ENCODE results near the gene SVIL. TPM values are rescaled to one million over a fixed set of nuclear protein-coding genes. Genes with fewer than 3 reads are reported as not detected.

SVIL gene
- total RNA-seq, 1 experiment from 2014 or later, result 15.3 TPM

GRCh38 chr10:29428486-29428885 lies 206.3 kb downstream of the SVIL start:
- Histone ChIP-seq H3K79me2 (ENCODE audit: insufficient read depth, low read length) (no peaks in the 10 kb centered on the region), H3K27ac (ENCODE audit: insufficient read length, low read depth, low read length) (no peak overlapping the region)
- WGBS (ENCODE audit: extremely low coverage, insufficient read length, low lambda C conversion rate), result no CpG with 5 or more reads among the region's 8 CpGs

More at GRCh38 chr10:29428486-29428885, 206.3 kb downstream of the SVIL start:
- Histone ChIP-seq H2BK120ac (ENCODE audit: low read depth, low read length, poor library complexity, severe bottlenecking) (no peak overlapping the region), H3K4ac (ENCODE audit: low read depth, low read length) (no peak overlapping the region), H3K4me1 (ENCODE audit: insufficient read depth, low read length) (no peaks in the 10 kb centered on the region), H3K9ac (ENCODE audit: extremely low read depth, insufficient read length, low read length) (no peak overlapping the region), H4K20me1 (ENCODE audit: control insufficient read depth, insufficient read depth, insufficient read length) (no peaks in the 10 kb centered on the region), H4K91ac (ENCODE audit: insufficient read length, low read depth, low read length) (no peak overlapping the region), H2BK15ac (ENCODE audit: low read depth, low read length) (no peak overlapping the region), H3T11ph (ENCODE audit: low read length) (no peak overlapping the region), H3K23ac (ENCODE audit: insufficient read length, low read depth, low read length) (no peak overlapping the region), H2BK20ac (ENCODE audit: low read depth, low read length, poor library complexity, severe bottlenecking) (no peak overlapping the region), H3K14ac (ENCODE audit: insufficient read depth, low read length) (no peak overlapping the region), H2AK5ac (ENCODE audit: insufficient read length, low read length) (no peak overlapping the region), H4K8ac (replicated peaks; ENCODE audit: insufficient read length, low read depth, low read length) (no peak overlapping the region), H3K23me2 (ENCODE audit: insufficient read length, low read depth, low read length, poor library complexity, severe bottlenecking) (no peaks in the 10 kb centered on the region), H2BK12ac (ENCODE audit: insufficient read length, low read depth, low read length) (no peak overlapping the region), H2AFZ (ENCODE audit: low read length) (no peak overlapping the region), H2BK5ac (ENCODE audit: insufficient read length, low read length) (no peak overlapping the region), H3K18ac (ENCODE audit: insufficient read length, low read depth, low read length) (no peak overlapping the region), H3K4me2 (ENCODE audit: insufficient read depth, insufficient read length, low read length) (no peak overlapping the region), H3K56ac (ENCODE audit: insufficient read length, low read depth, low read length) (no peak overlapping the region), H3K79me1 (ENCODE audit: insufficient read depth, low read depth, low read length, poor library complexity, severe bottlenecking) (no peaks in the 10 kb centered on the region), H3K27me3 (ENCODE audit: insufficient read depth, low read length) (no peaks in the 10 kb centered on the region), H4K5ac (ENCODE audit: insufficient read length, low read depth, low read length) (no peak overlapping the region), H3K9me3 (ENCODE audit: control insufficient read depth, low read depth, low read length) (no peaks in the 10 kb centered on the region)
- H3K27me3 Mint-ChIP-seq (ENCODE audit: low read depth), result no peaks in the 10 kb centered on the region
- no peak for TF ChIP-seq CTCF (conservative IDR thresholded peaks at IDR 0.05)
- no peak overlapping the region for H3K4me3 Mint-ChIP-seq
- no peaks in the 10 kb centered on the region for H3K36me3 Mint-ChIP-seq (ENCODE audit: insufficient read depth in 1 of 3, low read depth in 3 of 3)
- no peak for DNase-seq
- H3K9me3 Mint-ChIP-seq, result peaks cover 0 to 2% of the 10 kb centered on the region in 2 experiments; a peak in 3 of 5 replicates
- no peaks in the 10 kb centered on the region for H3K4me1 Mint-ChIP-seq
- no peak overlapping the region for H3K27ac Mint-ChIP-seq
